SK-N-MC (cell line): ENCODE results near the gene ST6GALNAC5.

Source experiments
- EZH2 ChIP-seq: fragments of 200-600 bp; sonication (generic); IDR thresholded peaks from one replicate; pipeline ENCODE4 v1.6.1; 2017; ENCODE audit warnings: antibody characterized with exemption
- FOXP2 ChIP-seq: optimal IDR thresholded peaks from 2 replicates; pipeline ENCODE3; 2011; ENCODE audit warnings: mild to moderate bottlenecking, moderate library complexity; ENCODE audit not compliant: insufficient read depth; ENCODE audit errors: extremely low read length, control extremely low read depth
- POLR2AphosphoS5 ChIP-seq: IDR thresholded peaks from 2 replicates; pipeline ENCODE4 v1.6.1; 2012; ENCODE audit warnings: mild to moderate bottlenecking, low read depth, low read length, borderline replicate concordance

DNA sequence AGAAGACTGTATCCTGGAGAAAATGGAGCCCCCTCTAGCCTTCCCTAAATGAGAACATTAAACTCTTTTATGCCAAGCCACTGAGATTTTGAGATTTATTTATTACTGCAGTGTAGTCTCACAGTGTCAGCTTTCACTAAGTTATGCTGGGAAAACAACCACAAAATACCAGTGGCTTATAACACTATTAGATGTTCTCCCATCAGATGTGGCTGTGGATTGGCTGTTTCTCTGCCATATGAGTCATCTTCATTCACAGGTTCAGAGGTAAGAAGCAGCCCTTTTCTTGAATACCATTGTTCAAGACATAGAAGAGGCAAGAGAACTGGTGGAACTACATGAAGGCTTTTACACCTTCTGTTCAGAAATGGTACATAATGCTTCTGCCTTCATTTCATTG is 32.1 kb upstream of the ST6GALNAC5 start:
- TF ChIP-seq FOXP2 (no peak), POLR2AphosphoS5 (no peak), EZH2 (no peak)
